GM19240 (cell line): ENCODE data around the gene PTPRN2.
"Not testable (repeated sequence)": the region's sequence is repeated elsewhere in the genome, so short reads cannot be mapped to it uniquely, and the experiment has no call there.

Experiments
- DNase-seq: peaks from one replicate; pipeline ENCODE4 v3.0.0; 2011; ENCODE audit warnings: low spot score; ENCODE audit not compliant: insufficient read length

The PTPRN2 gene

GRCh38 chr7:157710396-157710795 lies 877.2 kb downstream of the PTPRN2 start:
- no peak for DNase-seq

DNA sequence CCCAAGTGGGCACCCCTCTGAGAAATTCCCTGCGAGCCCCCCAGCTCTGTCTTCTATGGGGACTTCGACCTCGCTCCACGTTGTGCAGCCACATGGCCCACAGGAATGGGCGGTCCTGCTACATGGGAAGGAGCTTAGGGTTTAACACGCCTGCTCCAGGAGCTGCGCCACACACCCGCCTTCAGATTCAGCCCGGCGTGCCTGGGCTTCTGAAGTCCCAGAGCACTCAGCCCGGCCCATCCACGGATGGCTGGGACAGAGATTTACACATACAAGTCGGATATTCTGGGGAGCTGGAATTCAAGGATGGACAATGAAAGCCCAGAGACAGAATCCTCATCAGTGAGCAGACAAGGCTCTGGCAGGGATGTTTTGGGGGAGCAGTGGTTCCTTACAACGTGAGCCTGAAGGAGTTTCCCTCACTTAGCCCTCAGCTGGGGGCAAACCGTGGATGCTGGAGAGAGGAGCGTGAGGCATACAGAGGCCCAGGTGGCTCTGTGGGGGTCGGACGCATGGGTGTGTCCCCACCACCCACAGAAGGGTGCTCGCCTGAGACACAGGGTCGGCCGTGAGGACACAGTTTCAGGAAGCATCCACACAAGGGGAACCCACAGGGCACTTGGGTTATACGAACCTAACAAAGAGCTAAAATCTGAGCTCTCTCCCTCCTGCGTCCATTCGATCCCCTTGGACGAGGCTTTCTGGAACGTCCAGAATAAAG lies 877.9 kb downstream of the PTPRN2 start:
- no peak for DNase-seq

DNA sequence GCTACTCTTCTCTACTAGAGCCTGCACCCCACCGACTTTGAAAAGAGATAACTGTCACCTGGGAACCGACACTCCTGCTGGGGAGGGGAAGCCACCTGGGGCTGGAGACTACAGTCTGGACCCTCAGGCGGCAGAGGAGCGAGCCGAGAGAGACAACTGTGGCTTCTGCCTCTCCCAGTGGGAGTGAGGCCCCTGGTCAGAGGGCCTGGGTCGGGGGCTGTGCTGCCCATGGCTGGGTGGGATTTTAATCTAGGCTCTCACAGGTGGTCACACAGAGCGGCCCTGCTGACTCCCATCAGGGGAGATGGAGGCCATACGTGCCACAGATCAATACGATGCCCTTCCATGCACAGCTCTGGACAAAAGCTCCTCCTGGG lies 878.7 kb downstream of the PTPRN2 start:
- DNase-seq: no peak

- no peak for DNase-seq
These were observed 879.4 kb downstream of the PTPRN2 start for GRCh38 chr7:157707983-157708918.

- no peak for DNase-seq
These were observed 883.3 kb downstream of the PTPRN2 start for GRCh38 chr7:157704365-157704764.

DNA sequence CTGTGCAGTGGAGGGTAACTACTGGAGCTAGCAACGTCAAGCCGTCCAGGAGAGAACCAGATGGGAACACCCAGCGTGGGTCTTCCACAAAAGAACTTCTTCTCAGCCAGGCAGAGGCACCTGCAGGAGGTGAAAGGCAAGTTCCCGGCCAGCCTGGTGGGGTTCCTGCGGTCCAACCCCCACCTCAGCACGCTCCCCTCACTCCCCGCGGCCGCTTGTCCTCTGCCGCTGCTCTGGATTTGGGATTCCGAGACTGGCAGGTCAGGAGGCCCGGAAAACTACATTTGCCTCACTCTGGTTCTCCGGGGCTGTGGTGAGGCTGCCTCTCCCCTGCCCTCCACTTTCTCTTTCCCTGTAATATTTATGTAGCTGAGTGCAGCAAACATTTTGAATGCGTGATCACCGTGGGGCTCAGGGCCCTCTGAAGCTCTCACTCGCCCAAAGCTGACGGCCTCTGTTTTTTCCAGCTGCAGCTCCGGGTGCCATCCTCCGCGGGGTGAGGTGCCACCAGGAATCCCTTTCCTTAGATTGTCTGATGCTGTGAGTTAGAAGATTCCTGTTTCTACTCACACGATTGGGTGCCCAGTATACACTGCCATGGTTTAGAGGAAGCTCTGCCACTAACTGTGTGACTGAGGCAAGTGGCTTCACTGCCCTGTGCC lies 884.0 kb downstream of the PTPRN2 start:
- no peak for DNase-seq

DNA sequence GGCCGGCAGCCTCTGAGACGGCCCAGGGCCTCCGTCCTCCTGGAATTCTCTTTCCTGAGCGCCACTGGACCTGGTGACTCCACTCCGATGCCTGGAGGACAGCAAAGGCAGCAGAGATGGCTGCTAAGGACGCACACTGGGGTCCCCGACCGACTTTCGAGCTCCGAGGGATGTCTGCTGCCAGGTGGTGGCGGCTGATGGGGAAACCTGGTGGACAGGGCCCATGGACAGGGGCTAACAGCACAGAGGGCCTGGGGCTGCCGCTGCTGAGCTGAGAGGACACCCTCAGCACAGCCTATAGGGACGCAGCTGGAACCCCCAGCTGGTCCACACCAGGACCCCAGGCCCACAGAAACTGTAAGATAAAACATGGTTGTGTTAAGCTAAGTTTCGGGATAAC lies 884.5 kb downstream of the PTPRN2 start:
- no peak for DNase-seq

- no peak for DNase-seq
These were observed 885.2 kb downstream of the PTPRN2 start for GRCh38 chr7:157702311-157703023.

GRCh38 chr7:157701395-157702180 lies 886.0 kb downstream of the PTPRN2 start:
- DNase-seq: not testable (repeated sequence)

GRCh38 chr7:157700231-157701005 lies 887.2 kb downstream of the PTPRN2 start:
- no peak for DNase-seq

DNA sequence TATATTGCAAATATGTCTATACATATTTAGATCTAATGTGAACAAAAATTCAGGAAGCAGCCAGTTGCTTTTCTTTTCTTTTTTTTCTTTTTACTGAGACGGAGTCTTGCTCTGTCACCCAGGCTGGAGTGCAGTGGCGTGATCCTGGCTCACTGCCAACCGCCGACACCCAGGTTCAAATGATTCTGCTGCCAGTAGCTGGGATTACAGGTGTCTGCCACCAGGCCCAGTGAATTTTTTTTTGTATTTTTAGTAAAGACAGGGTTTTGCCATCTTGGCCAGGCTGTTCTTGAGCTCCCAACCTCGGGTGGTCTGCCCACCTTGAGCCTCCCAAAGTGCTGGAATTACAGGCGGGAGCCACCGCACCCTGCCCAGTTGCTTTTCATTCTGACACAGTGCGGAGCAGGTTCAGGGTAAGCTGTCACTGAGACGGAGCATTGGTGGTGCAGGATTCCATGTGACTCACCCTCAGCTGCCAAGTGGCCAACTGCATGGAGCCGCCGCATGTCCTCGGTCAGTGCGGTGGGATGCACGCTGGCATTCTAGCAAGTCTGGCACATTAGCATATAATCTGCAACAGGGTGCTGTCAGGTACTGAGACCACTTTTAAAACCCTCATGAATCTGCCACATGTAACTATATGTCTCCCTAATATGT lies 888.1 kb downstream of the PTPRN2 start:
- DNase-seq: no peak

DNA sequence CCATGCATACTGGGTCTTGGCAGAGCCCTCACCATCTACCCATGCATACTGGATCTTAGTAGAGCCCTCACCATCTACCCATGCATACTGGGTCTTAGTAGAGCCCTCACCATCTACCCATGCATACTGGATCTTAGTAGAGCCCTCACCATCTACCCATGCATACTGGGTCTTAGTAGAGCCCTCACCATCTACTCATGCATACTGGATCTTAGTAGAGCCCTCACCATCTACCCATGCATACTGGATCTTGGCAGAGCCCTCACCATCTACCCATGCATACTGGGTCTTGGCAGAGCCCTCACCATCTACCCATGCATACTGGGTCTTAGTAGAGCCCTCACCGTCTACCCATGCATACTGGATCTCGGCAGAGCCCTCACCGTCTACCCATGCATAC lies 890.3 kb downstream of the PTPRN2 start:
- DNase-seq: not testable (repeated sequence)

GRCh38 chr7:157695609-157696008 lies 892.0 kb downstream of the PTPRN2 start:
- DNase-seq: not testable (repeated sequence)

DNA sequence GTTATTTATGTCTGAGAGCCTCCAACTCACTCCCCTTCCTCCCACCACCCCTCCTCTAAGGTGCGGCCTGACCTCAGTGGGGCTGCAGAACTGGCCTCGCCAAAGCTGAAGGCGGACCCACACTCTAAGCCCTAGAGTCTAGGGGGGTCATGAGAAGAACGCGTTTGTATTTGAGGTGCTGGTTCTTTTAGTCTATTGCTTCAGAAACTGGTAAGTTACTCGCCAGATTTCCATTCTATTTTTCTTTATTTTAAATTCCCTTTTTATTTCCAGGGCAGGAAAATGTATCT lies 893.3 kb downstream of the PTPRN2 start:
- no peak for DNase-seq

DNA sequence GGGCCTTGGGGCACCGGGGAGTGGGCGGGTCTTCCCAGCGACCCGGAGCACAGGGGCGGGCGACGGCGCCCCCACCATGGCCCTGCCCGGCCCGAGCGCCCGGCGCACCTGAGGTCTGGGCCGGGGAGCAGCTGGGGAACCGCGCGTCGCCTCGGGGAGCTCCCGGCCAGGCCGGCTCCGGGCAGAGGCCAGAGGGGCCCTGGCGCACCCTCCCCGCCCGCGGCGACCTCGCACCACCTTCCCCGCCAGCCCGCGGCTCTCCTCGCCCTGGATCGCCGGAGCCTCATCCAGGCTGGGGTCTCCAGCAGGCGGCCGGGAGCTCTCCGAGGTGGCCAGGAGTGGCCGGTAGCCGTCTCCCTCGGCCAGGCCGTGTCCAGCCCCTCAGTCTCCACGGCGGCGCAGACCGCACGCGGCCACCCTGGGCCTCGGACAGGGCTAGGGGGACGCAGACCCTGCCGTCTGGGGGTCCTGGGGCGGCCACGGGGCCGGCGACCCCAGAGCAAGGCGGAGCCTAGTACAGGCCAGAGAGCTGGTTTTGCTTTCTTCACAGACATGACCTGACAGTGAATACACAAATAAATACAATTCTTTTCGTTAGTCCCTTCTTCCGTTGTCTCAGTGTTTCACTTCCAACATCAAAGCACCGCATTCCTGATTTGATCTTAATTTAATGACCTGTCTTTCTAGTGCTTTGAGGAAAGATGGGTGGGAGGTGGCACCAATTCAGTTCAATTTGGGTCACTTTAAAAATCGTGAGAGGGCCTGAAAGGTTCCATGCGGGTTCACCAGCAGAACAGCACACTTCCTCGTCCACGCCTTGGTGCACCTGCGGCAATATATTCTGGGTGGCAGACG lies 893.9 kb downstream of the PTPRN2 start:
- no peak for DNase-seq

GRCh38 chr7:157693071-157693520 lies 894.5 kb downstream of the PTPRN2 start:
- DNase-seq: no peak

- DNase-seq: no peak
These were observed 895.1 kb downstream of the PTPRN2 start for GRCh38 chr7:157692460-157693011.
